HG02870 (cell line): Measurements from ENCODE around the gene TCF7L2.

Experiments
- ATAC-seq: cut with Tn5 transposase; IDR thresholded peaks from one replicate; pipeline ENCODE4 v1.9.1; 2021; ENCODE audit warnings: mild to moderate bottlenecking, moderate library complexity; ENCODE audit not compliant: unreplicated experiment

Gene TCF7L2

DNA sequence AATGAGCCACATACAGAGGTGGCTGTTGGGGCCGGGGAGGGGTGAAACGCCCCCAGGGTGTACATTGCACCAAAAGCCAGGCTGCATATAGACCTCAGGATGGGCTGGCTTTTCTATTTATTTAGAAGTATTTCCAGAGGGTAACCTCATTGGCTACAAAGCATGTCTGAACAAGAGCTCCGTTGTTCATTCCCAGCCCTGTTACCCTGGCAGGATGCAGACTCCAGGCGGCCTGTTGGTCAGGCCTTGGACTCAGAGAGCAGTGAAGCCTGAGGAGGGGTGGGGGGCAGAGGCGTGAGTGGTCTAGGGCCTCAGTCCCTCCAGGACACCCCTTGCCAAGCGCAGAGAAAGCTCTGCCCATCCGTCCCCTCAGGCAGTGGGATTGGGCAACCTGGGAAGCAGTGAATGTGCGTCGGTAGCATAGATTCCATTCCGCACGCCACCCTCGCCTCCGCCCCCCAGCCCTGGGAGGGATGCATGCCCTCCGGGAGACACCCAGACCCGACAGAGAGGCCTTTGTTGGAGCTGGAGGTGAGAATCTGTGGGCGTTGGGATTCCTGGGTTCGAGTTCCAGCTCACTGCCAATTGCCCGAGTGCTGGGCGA lies 41.9 kb downstream of the TCF7L2 start:
- ATAC-seq, result no peak

DNA sequence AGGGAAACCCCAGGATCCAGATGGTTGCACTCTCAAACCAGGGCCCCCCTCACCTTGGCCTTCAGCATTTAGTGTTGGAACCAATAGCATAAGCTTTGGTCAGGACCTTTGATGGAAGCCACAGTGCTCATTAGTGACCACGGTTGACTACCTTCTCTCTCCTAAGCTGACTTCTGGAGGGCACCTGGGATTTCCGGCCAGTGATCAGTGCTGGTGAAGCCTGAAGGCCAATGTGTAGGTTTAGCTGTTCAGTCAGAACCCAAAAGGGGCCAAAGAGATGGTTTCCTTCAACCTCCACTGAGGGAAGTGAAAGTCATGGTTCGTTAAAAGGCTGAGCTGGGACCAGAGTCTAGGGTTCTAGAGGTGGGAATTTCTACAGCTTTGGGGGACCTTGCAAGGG lies 46.4 kb downstream of the TCF7L2 start:
- no peak for ATAC-seq

GRCh38 chr10:112999102-112999501 lies 49.1 kb downstream of the TCF7L2 start:
- no peak for ATAC-seq

DNA sequence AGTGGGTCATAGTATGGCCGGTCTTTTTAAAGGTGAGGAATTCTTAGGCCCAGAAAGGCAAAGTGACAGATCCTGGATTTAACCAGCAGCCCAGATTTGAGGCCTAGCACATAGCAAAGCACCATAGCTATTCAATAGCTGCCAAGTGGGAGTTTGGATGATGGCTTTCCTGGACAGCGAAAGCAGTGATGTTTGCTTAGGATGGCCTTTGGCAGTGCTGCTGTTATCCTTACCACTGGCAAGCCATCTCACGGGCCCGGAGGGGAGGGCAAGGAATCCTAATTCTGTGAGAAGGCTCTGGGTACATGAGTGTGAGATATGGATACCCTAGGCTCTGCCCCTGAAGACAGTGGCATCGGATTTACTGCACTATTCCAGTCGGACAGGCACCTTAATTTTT lies 50.4 kb downstream of the TCF7L2 start:
- ATAC-seq, result no peak

DNA sequence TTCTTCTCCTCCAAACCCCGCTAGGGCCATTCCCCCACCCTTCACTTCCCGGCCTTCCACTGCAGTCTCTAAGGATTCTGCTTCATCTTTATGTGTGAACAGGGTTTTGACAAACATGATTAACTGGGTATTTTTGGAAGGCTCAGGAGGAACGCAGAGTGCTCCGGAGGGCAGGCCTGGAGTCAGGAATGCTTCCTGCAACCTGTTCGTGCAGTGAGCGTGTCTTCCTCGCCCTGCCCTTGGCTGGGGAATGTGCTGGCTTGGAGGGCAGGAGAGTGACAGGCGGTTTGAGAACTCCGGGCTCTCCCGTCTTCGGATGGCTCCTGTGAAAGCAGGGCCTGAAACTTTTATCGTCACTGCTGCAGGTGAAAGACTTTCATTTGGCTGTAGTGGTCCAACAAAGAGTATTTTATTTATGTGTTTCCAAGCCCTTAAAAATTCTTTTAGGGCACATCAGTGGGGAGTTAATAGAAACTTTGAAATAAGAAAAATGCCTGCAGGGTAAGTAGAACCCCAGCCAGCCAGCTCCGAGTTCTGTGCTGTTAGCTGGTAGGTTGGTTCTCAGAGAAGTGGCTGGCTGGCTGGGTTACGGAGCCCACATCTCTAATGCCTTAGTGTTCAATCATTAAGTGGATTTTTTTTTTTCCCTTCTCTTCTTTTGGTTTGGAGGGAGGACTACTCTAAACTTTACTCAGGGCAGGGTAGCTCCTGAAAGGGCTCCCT lies 51.0 kb downstream of the TCF7L2 start:
- no peak for ATAC-seq

DNA sequence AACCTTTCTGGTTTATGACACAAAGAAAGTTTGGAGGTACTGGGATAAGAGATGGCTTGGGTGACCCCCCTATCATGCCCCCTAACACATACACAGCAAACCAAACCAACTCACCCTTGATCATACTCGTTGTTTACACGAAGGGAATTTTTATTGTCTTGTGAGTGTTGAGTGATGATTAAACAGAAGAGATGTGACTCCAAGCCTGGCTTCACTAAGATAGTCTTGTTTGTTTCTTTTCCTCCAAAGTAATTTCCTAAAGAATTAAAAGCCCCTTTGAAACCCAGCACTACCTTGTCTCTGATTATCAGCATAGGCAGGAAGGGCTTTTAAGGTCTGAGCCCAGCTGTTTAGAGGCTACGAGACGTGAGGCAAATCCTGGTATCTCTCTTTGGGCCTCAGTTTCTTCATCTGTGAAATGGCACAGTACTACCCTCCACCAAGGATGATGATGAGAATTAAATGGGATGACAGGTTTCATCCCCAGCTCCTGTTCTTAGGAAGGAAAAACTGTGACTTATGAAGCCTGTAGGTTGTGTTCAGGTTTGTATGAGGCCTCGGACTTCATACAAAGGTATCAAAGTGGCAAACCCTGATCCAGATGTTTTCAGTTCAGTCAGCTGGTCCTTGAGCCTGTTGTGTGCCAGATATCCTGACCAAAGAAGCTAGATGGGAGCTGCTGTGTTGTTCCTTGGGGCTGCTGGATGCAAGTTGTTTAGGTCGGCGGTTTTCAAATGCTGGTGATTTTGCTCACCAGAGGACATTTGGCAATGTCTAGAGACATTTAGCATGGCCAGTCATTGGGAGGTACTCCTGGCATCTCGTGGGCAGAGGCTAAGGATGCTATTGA lies 51.8 kb downstream of the TCF7L2 start:
- no peak for ATAC-seq

GRCh38 chr10:113002449-113002777 lies 52.4 kb downstream of the TCF7L2 start:
- no peak for ATAC-seq

- no peak for ATAC-seq
Measured at GRCh38 chr10:113003052-113003451, 53.0 kb downstream of the TCF7L2 start.

DNA sequence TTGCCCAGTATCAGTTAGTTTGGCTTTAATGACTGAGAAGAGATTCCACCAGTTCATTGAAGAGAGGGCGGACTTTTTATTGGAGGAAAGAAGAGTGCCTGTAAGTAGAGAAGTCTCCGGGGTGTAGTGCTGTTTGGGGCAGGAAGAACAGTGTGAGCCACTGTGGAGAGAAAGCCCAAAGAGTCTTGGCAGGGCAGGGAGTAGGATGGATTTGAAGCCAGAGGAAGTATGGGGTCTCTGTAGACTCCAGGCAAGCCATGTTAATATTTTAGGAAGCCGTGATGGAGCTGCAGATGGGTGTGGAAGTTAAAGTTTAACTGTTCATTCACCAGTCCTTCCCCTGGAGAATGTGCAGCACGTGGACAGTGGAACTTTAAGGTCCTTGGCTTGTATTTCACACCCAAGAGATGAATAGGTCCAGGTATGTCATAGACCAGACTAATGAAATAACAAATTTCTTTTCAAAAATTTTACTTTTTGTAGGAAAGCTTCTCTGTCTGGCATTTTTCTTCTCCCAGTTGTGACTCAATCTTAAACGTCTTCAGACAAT lies 54.1 kb downstream of the TCF7L2 start:
- ATAC-seq, result no peak

DNA sequence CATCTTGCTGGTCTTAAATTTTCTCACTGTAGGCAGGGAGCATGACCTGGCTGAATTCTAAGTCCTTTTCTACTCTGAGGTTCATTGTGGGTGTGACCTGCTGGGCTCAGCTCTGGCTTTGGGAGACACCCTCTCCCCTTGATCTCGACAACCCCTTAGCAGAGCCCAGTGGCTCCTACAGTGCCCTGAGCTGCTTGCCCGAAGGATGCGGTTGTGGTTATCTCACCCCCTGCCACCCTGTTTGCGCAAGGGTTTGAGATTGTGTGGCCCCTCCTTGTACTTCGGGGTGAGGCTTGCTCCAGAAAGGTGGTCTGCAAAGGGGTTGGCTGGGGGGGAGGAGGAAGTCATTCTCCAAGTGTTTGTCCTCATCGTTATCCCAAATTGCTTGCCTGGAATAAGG lies 55.3 kb downstream of the TCF7L2 start:
- ATAC-seq, result no peak

DNA sequence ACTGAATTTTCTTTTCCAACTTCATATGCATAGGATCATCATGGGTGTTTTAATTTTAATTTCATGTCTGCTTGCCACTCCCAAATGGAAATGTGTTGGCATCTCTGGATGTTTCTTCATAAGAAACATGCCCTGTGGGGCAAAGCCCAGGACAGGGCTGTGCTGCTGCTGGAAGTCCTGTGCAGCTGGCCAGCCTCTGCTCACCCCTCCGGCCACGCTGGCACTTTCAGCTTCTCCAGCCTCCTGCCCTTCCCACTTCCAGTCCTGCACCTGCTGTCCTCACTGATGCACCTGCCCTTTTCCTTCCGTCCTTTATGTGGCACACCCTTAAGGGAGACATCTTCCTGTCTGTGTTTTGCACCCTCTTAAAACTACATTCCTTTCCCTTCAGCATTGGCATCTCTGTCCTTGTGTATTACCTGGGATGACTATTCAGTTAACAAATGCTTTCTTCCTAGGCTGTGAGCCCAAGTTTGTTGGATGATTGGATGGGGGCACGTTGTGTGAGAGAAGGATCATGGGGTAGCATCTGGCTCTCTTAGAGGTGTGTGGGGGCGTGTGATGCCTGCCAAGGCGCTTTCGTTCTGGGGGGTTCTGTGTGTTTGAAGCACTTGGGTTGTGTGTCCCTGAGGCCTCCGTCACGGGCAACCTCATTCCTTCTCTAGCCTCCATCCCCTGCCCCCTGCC lies 56.8 kb downstream of the TCF7L2 start:
- ATAC-seq, result no peak

DNA sequence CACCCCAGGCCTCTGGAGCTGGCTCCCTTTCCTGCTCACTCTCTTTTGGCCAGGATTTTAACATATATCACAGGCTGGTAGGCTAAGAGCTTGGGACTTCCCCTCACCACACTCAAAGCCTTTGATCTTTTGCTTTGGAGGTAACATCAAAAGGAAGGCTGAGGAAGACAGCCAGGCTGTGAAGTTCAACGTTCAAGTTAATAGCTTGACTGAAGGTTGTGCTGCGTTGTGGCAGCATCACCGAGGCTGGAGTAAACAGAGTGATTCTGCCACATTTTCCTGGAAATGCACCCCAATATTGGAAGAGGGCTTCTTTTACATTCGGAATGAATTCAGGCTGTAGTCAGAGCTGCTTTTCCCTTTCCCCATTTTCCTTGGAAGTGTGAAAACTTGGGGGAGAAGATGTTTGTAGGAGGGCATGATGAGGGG lies 57.3 kb downstream of the TCF7L2 start:
- ATAC-seq, result peak; percentile 42

DNA sequence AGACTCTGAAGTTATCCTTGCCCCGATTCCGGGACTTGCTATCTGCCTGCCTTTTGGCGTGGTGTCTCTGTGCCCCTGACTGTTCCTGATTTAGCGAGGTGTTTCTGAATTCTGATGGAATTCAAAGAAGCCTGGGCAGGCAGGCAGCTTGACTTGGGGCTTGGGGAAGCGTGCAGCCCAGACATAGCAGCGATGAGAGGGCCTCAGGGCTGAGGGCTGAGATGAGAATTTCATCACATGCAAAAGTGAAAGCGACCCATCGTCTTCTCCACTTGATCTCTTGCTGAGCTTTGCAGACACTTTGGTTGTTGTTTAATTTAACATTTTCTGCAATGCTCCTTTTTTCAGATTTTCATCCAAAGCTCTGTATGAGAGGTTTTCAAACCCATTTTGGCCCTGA lies 57.8 kb downstream of the TCF7L2 start:
- ATAC-seq, result no peak

DNA sequence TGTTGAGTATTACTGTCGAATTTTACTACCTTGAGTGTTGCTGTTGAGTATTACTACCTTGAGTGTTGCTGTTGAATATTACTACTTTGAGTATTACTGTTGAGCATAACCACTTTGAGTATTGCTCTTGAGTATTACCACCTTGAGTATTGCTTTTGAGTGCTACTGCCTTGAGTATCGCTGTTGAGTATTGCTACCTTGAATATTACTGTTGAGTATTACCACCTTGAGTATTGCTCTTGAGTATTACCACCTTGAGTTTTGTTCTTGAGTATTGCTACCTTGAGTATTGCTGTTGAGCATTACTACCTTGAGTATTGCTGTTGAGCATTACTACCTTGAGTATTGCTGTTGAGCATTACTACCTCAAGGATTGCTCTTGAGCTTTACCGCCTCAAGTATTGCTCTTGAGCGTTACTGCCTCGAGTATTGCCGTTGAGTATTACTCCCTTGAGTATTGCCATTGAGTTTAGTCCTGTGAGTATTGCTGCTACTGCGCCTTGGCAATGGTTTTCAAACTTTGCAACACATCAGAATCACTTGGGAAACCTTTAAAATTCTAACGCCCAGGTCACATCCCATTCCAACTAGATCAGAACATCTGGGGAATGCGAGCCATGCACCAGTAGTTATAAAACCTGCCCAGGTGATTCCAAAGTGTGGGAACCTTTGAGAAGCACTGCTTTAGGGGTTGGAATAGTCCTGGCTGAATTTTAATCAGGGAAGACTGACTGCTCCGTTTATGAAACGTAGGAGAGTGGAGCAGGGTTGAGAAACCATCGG lies 61.7 kb downstream of the TCF7L2 start:
- no peak for ATAC-seq

DNA sequence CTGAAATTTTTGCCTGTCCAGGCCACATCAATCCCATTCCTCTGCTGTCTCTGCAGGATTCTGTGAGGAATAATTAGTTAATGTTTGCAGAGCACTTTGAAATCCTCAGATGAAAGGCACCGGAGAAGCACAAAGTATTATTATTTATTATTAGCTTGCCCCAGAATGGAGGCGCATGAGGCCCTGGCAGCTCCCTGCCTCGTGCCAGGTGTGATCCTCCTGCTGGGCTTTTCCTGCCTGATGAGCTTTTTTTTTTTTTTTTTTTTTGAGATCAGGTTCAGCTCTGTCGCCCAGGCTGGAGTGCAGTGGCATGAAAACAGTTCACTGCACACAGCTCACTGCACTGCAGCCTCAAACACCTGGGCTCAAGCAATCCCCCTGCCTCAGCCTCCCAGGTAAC lies 65.2 kb downstream of the TCF7L2 start:
- ATAC-seq, result no peak

DNA sequence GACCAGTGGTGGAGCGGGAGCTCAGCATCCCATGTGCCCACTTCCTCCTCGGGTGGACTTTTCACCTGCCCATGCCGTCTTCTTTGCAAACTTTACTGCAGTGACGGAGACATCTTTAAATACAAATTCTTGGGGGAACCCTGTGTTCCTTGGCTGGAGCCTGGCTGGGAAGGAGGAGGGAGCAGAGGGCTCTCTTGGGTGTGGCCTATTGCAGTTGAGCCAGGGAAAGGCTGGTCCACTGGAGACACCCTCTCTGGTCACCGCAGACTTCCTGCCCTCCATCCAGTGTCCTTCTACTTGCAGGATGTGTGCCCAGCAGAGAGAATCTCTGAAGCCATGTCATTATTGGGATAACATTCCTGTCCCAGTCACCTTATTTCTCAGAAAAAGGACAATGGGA lies 67.3 kb downstream of the TCF7L2 start:
- ATAC-seq, result no peak

DNA sequence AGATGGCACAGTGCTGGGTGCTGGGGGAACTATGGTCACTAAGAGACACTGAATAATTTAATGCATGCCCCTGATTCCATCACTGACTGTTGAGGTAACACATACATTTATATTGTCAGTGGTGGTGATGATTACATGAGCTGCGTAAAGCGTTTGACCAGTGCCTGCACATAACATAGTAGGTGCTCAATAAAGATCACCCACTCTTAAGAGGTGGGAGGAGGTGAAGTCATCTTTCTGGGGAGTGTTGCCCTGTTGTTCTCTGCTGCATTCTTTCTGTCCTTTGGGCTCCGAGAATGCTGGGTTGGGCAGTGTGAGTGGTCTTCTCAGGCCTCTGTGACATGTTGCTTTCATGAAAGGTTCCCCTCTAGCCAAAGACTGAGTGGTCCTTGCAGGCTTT lies 68.0 kb downstream of the TCF7L2 start:
- no peak for ATAC-seq

DNA sequence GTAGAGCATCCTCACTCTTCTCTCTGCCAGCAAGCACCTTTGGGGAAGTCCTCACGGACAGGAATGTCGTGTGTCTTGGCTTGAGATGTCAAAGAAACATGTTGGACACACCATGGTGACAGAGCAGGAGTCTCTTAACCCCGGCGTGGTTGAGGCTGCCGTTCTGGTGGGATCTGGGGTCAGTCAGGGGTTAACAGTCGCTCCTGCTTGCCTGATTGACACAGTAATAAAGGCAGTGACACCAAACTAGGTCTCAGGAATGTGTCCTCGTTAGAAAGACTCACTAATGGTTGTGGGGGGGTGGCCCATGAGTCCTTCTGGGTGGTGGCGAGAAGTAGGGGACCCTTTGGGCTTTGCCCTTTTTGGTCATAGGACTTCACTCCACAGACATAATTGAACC lies 69.0 kb downstream of the TCF7L2 start:
- ATAC-seq, result no peak

- no peak for ATAC-seq
Measured at GRCh38 chr10:113019692-113020474, 69.8 kb downstream of the TCF7L2 start.

DNA sequence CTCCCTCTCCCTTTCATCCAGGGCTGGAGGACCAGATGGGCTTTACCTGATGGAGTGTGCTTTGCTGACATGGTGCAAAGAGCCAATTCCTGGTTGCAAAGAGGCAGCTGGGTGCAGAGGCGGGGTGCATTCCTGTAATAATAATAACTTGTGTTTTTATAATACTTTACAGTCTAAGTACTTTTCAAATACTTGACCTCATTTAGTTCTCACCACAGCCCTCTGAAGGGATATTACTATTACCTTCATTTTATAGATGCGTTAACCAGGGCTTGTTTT lies 70.4 kb downstream of the TCF7L2 start:
- no peak for ATAC-seq
